H1 (cell line): ENCODE data around the gene ADAMTS16. TPM values are rescaled to one million over a fixed set of nuclear protein-coding genes. Genes with fewer than 3 reads are reported as not detected.

ENCODE experiments used
- CTCF ChIA-PET: fragments of 300-600 bp; sonication (Branson Sonifier 250); formaldehyde crosslinking; loops from one replicate; lab custom pipeline; 2021; ENCODE audit not compliant: partially characterized antibody; lab: Charles Lee
- POLR2A ChIA-PET: fragments of 300-600 bp; sonication (Branson Sonifier 250); formaldehyde crosslinking; loops from one replicate; lab custom pipeline; 2021; ENCODE audit warnings: inconsistent platforms; ENCODE audit not compliant: partially characterized antibody; lab: Charles Lee
- DNase-seq, 2 experiments: peaks; one replicate each; pipeline versions ENCODE4 v3.0.0 to v3.0.0-alpha.2; 2010 to 2022; ENCODE audit warnings: low spot score in 2 of 2, low read depth in 1 of 2, mixed read lengths in 1 of 2
- FAIRE-seq: peaks from 2 replicates; lab custom pipeline; 2011; peaks lifted over from hg19 to GRCh38; lab: Jason Lieb, UNC
- H2AFZ ChIP-seq: 2 replicates; pipeline ENCODE4 v1.8.1; 2012; ENCODE audit warnings: low read length, inconsistent platforms
- H2AK5ac ChIP-seq: 2 replicates; pipeline ENCODE4 v1.6.1; 2013; ENCODE audit warnings: low read depth, low read length
- H2BK120ac ChIP-seq: replicated peaks from 2 replicates; pipeline ENCODE3; 2013; ENCODE audit warnings: low read depth, low read length, inconsistent platforms
- H2BK12ac ChIP-seq: 2 replicates; pipeline ENCODE4 v1.6.1; 2013; ENCODE audit warnings: low read depth, low read length
- H2BK15ac ChIP-seq: 2 replicates; pipeline ENCODE4 v1.6.1; 2013; ENCODE audit warnings: low read length
- H2BK20ac ChIP-seq: 2 replicates; pipeline ENCODE4 v1.6.1; 2013; ENCODE audit warnings: low read length
- H2BK5ac ChIP-seq: 2 replicates; pipeline ENCODE4 v1.6.1; 2013; ENCODE audit warnings: low read depth, low read length
- H3K14ac ChIP-seq: 2 replicates; pipeline ENCODE4 v1.6.1; 2013; ENCODE audit warnings: inconsistent platforms; ENCODE audit not compliant: insufficient read length
- H3K18ac ChIP-seq: 2 replicates; pipeline ENCODE4 v1.6.1; 2013; ENCODE audit warnings: low read length; ENCODE audit errors: extremely low read depth
- H3K23ac ChIP-seq: 2 replicates; pipeline ENCODE4 v1.6.1; 2013; ENCODE audit warnings: inconsistent platforms; ENCODE audit not compliant: insufficient read length
- H3K23me2 ChIP-seq: 2 replicates; pipeline ENCODE4 v1.6.1; 2013; ENCODE audit warnings: low read depth, low read length
- H3K27ac ChIP-seq: 2 replicates; pipeline ENCODE4 v1.6.1; 2011; ENCODE audit warnings: low read depth, low read length, inconsistent platforms
- H3K27me3 ChIP-seq, 4 experiments: replicated peaks in 1 of 4; 1 replicate in 1 of 4; 2 replicates in 3 of 4; pipeline versions ENCODE4 v1.6.1 to v1.8.1; 2011 to 2013; ENCODE audit warnings: low read length in 3 of 4, mild to moderate bottlenecking in 3 of 4, inconsistent platforms in 2 of 4, mixed read lengths in 2 of 4, moderate library complexity in 1 of 4; ENCODE audit not compliant: control insufficient read depth in 3 of 4, insufficient read depth in 3 of 4; ENCODE audit errors: extremely low read depth in 1 of 4
- H3K36me3 ChIP-seq, 4 experiments: 2 replicates each; pipeline versions ENCODE4 v1.6.1 to v1.8.1; 2011 to 2013; ENCODE audit warnings: mild to moderate bottlenecking in 4 of 4, low read length in 3 of 4, moderate library complexity in 2 of 4, control low read depth in 1 of 4, inconsistent platforms in 1 of 4; ENCODE audit not compliant: insufficient read depth in 4 of 4, control insufficient read depth in 2 of 4
- H3K4ac ChIP-seq: replicated peaks from 2 replicates; pipeline ENCODE3; 2013; ENCODE audit warnings: low read length, low read depth, mixed read lengths, inconsistent platforms; ENCODE audit not compliant: insufficient read length
- H3K4me1 ChIP-seq, 4 experiments: replicated peaks in 1 of 4; 1 replicate in 1 of 4; 2 replicates in 3 of 4; pipeline versions ENCODE4 v1.6.1 to v1.8.1; 2011 to 2013; ENCODE audit warnings: low read length in 3 of 4, inconsistent platforms in 2 of 4, mixed read lengths in 1 of 4; ENCODE audit not compliant: insufficient read depth in 4 of 4, control insufficient read depth in 3 of 4
- H3K4me2 ChIP-seq, 2 experiments: 2 replicates each; pipeline versions ENCODE4 v1.6.1 to v1.8.1; 2011 to 2013; ENCODE audit warnings: low read depth in 2 of 2, low read length in 2 of 2, control low read depth in 1 of 2, inconsistent platforms in 1 of 2, mild to moderate bottlenecking in 1 of 2; ENCODE audit not compliant: insufficient read depth in 1 of 2
- H3K4me3 ChIP-seq, 4 experiments: fragments of 200-600, 300-600 bp in 1 of 4; sonication (generic), shearing (Covaris generic), sonication (Bioruptor Twin) in 1 of 4; 2 replicates each; pipeline versions ENCODE4 v1.5.1 to v1.8.1; 2011 to 2016; ENCODE audit warnings: low read length in 4 of 4, low read depth in 3 of 4, control low read depth in 2 of 4, inconsistent platforms in 2 of 4, mild to moderate bottlenecking in 2 of 4, mixed read lengths in 1 of 4, moderate library complexity in 1 of 4; ENCODE audit not compliant: insufficient read depth in 2 of 4; ENCODE audit errors: extremely low read depth in 1 of 4
- H3K56ac ChIP-seq: replicated peaks from 2 replicates; pipeline ENCODE3; 2013; ENCODE audit warnings: low read depth, mild to moderate bottlenecking, mixed read lengths, low read length, inconsistent platforms; ENCODE audit not compliant: insufficient read length
- H3K79me1 ChIP-seq: 2 replicates; pipeline ENCODE4 v1.6.1; 2013; ENCODE audit warnings: low read depth, low read length, control low read depth
- H3K79me2 ChIP-seq, 2 experiments: 2 replicates each; pipeline versions ENCODE4 v1.6.1 to v1.8.1; 2012 to 2013; ENCODE audit warnings: low read length in 2 of 2, mild to moderate bottlenecking in 2 of 2, inconsistent platforms in 1 of 2; ENCODE audit not compliant: insufficient read depth in 2 of 2, control insufficient read depth in 1 of 2
- H3K9ac ChIP-seq, 4 experiments: replicated peaks in 1 of 4; 1 replicate in 1 of 4; 2 replicates in 3 of 4; pipeline versions ENCODE4 v1.6.1 to v1.8.1; 2011 to 2013; ENCODE audit warnings: low read depth in 3 of 4, low read length in 3 of 4, control low read depth in 2 of 4, mild to moderate bottlenecking in 2 of 4, moderate library complexity in 2 of 4, inconsistent platforms in 1 of 4; ENCODE audit errors: extremely low read depth in 1 of 4
- H3K9me3 ChIP-seq, 2 experiments: 2 replicates each; pipeline versions ENCODE4 v1.6.1 to v1.8.1; 2012 to 2013; ENCODE audit warnings: mild to moderate bottlenecking in 2 of 2, moderate library complexity in 2 of 2, control low read depth in 1 of 2, inconsistent platforms in 1 of 2, low read depth in 1 of 2, low read length in 1 of 2, mixed read lengths in 1 of 2; ENCODE audit not compliant: insufficient read depth in 2 of 2
- H4K20me1 ChIP-seq, 2 experiments: replicated peaks in 1 of 2; 2 replicates each; pipeline versions ENCODE3 to v1.8.1; 2011 to 2013; ENCODE audit warnings: inconsistent platforms in 2 of 2, low read length in 2 of 2, mild to moderate bottlenecking in 1 of 2; ENCODE audit not compliant: insufficient read depth in 2 of 2, control insufficient read depth in 1 of 2
- H4K5ac ChIP-seq: 2 replicates; pipeline ENCODE4 v1.6.1; 2013; ENCODE audit warnings: low read length, low read depth, mixed read lengths, inconsistent platforms; ENCODE audit not compliant: insufficient read length
- H4K8ac ChIP-seq: 2 replicates; pipeline ENCODE4 v1.8.0; 2013; ENCODE audit warnings: mild to moderate bottlenecking, moderate library complexity, low read length, inconsistent platforms; ENCODE audit not compliant: insufficient read depth; ENCODE audit errors: extremely low read depth
- H4K91ac ChIP-seq: replicated peaks from 2 replicates; pipeline ENCODE3; 2013; ENCODE audit warnings: low read length, mixed read lengths, inconsistent platforms; ENCODE audit not compliant: insufficient read length
- ATF3 ChIP-seq: IDR thresholded peaks from 2 replicates; pipeline ENCODE4 v1.6.1; 2011; ENCODE audit warnings: low read depth, mild to moderate bottlenecking, low read length; ENCODE audit not compliant: insufficient read depth
- BACH1 ChIP-seq: IDR thresholded peaks from 2 replicates; pipeline ENCODE4 v1.6.1; 2012; ENCODE audit warnings: low read length, improper control_type of control experiment
- CTBP2 ChIP-seq: IDR thresholded peaks from 2 replicates; pipeline ENCODE4 v1.7.0; 2011; ENCODE audit warnings: borderline replicate concordance, mild to moderate bottlenecking, moderate library complexity, mixed read lengths, low read length; ENCODE audit not compliant: insufficient read depth, insufficient read length
- CTCF ChIP-seq, 3 experiments: IDR thresholded peaks; 1 replicate in 2 of 3; 2 replicates in 1 of 3; pipeline versions ENCODE4 v1.5.1 to v1.6.1; 2011; ENCODE audit warnings: low read length in 3 of 3, mild to moderate bottlenecking in 3 of 3, inconsistent platforms in 2 of 3, low read depth in 1 of 3, moderate library complexity in 1 of 3; ENCODE audit not compliant: insufficient read depth in 1 of 3; ENCODE audit errors: control extremely low read depth in 1 of 3
- E2F6 ChIP-seq: IDR thresholded peaks from 2 replicates; pipeline ENCODE4 v1.6.1; 2012; ENCODE audit warnings: inconsistent platforms
- JUND ChIP-seq: IDR thresholded peaks from 2 replicates; pipeline ENCODE4 v1.6.1; 2011; ENCODE audit warnings: mild to moderate bottlenecking, improper control_type of control experiment, low read length
- MAFK ChIP-seq: IDR thresholded peaks from 2 replicates; pipeline ENCODE4 v1.6.1; 2012; ENCODE audit warnings: low read depth, mild to moderate bottlenecking, improper control_type of control experiment, low read length
- MAX ChIP-seq: IDR thresholded peaks from 2 replicates; pipeline ENCODE4 v1.6.1; 2012; ENCODE audit warnings: inconsistent platforms
- WGBS, 2 experiments: shearing (Covaris generic) in 1 of 2; methylation state at CpG; one replicate each; pipeline versions ENCODE4 v1.1.6 to v1.1.7; 2013 to 2015; ENCODE audit warnings: low lambda C conversion rate in 2 of 2, mixed read lengths in 2 of 2, inconsistent platforms in 1 of 2, low coverage in 1 of 2, missing lambda C conversion rate in 1 of 2; ENCODE audit not compliant: insufficient replicate concordance in 2 of 2, insufficient coverage in 1 of 2, insufficient read length in 1 of 2; ENCODE audit errors: extremely low coverage in 1 of 2, missing lambda C conversion rate in 1 of 2; 5-methylcytosine and 5-hydroxymethylcytosine counted together
- polyA plus RNA-seq, 7 experiments: library from polyadenylated mRNA; depleted of rRNA in 3 of 7; stranded (reverse) in 5 of 7; unstranded in 2 of 7; fragments of >200 nt in 5 of 7; fragments of 200-250 nt in 2 of 7; gene quantifications; 1 replicate in 5 of 7; 2 replicates in 1 of 7; 4 replicates in 1 of 7; pipeline versions ENCODE4 v1.2.1 to v1.2.3, GENCODE V29; 2011 to 2013; ENCODE audit warnings: missing spikeins in 2 of 7, mixed read lengths in 2 of 7
- total RNA-seq: library from RNA; stranded (reverse); fragmentation: NEBNext Ultra II Directional; extraction: Animal tissue kit (Norgen Biotek cat#: 25700); gene quantifications from 2 replicates; pipeline ENCODE4 v1.2.1, GENCODE V29; 2021

The ADAMTS16 gene
- total and polyA plus RNA-seq, 2 of the 8 experiments (the other 6 are each of a cell fraction or from before 2014, with no cell fraction given): 3.7 to 16.0 TPM

- Histone ChIP-seq H3K27ac (no peak overlapping the region), H2AFZ (no peak overlapping the region), H2BK5ac (no peak overlapping the region), H2BK15ac (no peak overlapping the region), H4K8ac (no peak overlapping the region), H4K91ac (peak overlapping the region; percentile 34), H2AK5ac (no peak overlapping the region), H2BK12ac (0 out of 2 replicates have a peak overlapping the region, but pooled peaks have one; percentile 40), H4K20me1 (no peaks in the 10 kb centered on the region), H3K4me2 (no peak overlapping the region), H3K4ac (peak overlapping the region; percentile 65), H3K4me1 (peaks cover 2 to 4% (median 3%) of the 10 kb centered on the region in 4 experiments; a peak in 6 of 7 replicates), H3K27me3 (no peaks in the 10 kb centered on the region), H3K4me3 (no peak overlapping the region), H3K9me3 (no peaks in the 10 kb centered on the region), H3K79me1 (no peaks in the 10 kb centered on the region), H3K79me2 (no peaks in the 10 kb centered on the region), H4K5ac (no peak overlapping the region), H3K23me2 (no peaks in the 10 kb centered on the region), H3K9ac (no peak overlapping the region), H3K14ac (no peak overlapping the region), H3K18ac (no peak overlapping the region), H3K36me3 (no peaks in the 10 kb centered on the region), H2BK20ac (0 out of 2 replicates have a peak overlapping the region, but pooled peaks have one; percentile 5), H2BK120ac (peak overlapping the region; percentile 43), H3K56ac (no peak overlapping the region), H3K23ac (no peak overlapping the region)
- DNase-seq (peak in 1 of 2 experiments; percentile 47), FAIRE-seq (no peak)
- WGBS, 2 experiments: 71% methylated on average over 15 of the region's 15 CpGs; no CpG with 5 or more reads in 1 of the 2 experiments
- ChIA-PET POLR2A (no interaction called here), CTCF (interaction anchor here (0.9 kb wide), 1 partner anchor 271 kb away, joined by 3 read pairs; no protein-coding TSS in a partner anchor)
- TF ChIP-seq MAFK (peak; percentile 92), ATF3 (no peak), CTCF (IDR thresholded peaks at IDR 0.05; ENCODE audit: control extremely low read depth in 1 of 3, insufficient read depth in 1 of 3, low read depth in 1 of 3, low read length in 3 of 3) (peak; percentile 37 to 54 (median 44)), CTBP2 (no peak), JUND (peak; percentile 91), E2F6 (peak; percentile 44; the same call in 1 of the 2 replicates), BACH1 (peak; percentile 98), MAX (peak; percentile 66)
Measured at GRCh38 chr5:5340206-5340729, 200.1 kb downstream of the ADAMTS16 start.
